Fibroblast of skin of left quadriceps (primary cell): ENCODE measurements around the gene ZNF275.
"Not testable (repeated sequence)": the region's sequence is repeated elsewhere in the genome, so short reads cannot be mapped to it uniquely, and the experiment has no call there.

Source experiments
- DNase-seq, 2 experiments: peaks; one replicate each; pipeline ENCODE4 v3.0.0-alpha.2; 2013; ENCODE audit warnings: low read depth in 2 of 2

Gene ZNF275, protein sequence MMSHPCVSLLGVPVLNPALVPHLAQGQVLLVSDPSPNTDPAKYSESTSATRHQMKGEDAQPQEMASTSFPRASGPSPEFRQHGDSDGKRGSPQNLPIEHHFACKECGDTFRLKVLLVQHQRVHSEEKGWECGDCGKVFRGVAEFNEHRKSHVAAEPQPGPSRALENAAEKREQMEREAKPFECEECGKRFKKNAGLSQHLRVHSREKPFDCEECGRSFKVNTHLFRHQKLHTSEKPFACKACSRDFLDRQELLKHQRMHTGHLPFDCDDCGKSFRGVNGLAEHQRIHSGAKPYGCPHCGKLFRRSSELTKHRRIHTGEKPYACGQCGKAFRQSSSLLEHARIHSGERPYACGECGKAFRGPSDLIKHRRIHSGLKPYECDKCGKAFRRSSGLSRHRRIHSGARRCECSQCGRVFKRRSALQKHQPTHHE

DNA sequence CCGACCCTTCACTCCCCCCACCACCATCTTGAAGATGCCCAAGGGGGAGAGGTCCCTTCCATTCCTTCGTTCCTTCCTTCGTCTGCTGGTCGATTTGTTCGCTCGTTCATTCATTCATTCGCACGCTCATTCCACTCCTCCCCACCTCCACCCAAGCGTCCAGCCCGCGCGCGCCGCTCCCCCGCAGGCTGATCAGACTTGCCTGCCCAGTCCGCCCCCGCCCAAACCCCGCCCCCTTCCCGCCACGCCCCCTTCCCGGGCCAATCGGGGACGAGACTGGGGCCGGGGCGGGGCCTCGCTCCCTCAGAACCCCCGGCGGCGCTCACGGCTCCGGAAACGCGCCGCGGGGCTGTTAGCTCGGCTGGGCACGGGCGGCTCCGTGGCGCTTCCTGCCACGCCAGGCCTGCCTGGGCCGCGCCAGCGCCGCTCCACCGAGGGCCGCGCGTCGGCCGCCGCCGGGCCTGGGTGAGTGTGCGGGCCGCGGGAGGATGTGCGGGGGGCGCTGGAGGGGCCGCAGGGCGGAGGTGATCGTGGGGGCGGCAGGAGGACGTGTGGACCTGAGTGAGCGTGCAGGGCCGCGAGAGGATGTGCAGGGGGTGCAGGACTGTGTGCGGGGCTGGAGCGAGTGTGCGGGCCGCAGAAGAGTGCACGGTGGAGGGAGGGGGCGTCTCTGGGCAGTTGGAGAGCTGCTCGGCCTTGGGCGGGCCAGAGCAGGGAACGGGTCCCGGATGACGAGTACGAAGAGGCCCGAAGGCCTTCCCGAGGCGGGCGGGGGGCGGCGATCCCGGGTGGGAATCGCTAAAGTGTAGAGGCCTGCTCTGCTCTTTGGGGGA is at the start of gene ZNF275:
ZNF275 (plus strand) TSS at position 333 of the 833 bp plus-strand sequence. CDS start 2,527 bp downstream, outside the sequence.
- DNase-seq = peak; percentile 53 to 55

DNA sequence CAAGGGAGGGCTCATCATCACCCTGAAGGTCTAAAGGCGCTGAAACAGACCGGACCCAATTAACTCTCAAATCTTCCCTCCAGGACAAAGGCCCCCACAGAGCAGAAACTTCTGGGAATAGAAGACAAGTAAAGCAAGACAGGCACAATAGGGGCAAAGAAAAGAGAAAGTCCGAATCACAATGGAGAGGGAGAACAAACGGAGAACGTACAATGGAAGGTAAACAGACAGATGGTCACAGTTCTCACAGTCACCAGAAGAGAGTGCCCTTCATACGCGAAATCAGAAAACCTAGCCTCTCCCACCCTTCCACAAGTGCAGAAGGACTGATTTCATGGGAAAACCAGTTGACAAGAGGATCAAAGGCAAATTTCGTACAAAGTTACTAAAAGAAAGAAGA is 48.3 kb upstream of the ZNF275 start:
- DNase-seq = not testable (repeated sequence)

DNA sequence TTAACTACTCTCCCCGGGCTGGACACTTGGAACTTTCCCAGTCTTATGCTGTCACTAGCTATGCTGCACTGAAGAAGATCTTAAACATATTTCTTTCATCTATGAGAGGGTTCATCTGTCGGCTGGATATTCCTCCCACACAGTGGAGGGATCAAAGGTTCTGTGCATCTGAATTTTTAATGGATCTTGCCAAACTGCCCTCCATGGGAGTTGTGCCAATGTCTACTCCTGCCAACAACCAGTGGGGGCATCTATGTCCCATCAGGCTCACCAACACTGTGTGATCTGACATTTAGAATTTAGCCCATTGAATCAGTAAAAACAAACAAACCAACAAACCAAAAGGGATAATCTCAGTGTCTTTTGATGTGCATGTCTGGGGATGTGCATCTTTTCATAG is 45.1 kb upstream of the ZNF275 start:
- not testable (repeated sequence) for DNase-seq

DNA sequence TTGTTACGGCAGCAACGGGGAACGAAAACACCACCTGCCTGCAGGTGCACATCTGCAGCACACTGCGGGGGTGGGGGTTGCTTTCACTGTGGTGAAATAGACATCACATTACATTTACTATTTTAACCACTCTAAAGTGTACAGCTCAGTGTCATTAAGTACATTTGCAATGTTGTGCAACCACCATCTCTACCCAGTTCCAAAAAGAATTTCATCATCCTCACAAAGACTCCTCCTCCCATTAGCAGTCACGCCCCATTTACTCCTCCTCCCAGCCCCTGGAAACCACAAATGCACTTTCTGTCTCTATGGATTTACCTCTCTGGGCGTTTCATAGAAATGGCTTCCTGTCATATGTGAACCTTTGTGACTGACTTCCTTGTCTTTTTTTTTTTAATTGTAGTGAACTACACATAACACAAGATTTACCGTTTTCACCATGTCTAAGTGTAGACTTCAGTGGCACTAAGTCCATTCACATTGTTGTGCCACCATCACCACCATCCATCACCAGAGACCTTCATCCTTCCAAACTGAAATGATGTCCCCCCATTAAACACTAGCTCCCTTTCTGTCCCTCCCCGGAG is 40.4 kb upstream of the ZNF275 start:
- not testable (repeated sequence) for DNase-seq

DNA sequence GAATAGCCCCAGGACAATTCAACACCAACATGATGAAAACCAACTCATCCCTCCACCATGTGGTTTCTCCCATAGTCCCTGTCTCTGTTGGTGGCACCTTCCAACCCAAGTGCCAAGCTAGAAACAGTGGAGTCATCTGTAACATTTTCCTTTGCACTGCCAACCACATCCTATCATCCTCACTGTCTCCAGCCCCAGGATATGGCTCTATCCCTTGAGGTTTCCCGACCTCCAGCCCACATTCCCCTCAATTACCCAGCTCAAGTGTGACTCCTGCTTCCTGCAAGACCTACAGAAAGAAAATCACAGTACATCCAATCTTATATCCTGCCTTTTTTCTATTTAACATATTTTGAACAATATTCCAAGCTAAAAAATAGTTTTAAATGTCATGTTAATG is 36.6 kb upstream of the ZNF275 start:
- DNase-seq = no peak

DNA sequence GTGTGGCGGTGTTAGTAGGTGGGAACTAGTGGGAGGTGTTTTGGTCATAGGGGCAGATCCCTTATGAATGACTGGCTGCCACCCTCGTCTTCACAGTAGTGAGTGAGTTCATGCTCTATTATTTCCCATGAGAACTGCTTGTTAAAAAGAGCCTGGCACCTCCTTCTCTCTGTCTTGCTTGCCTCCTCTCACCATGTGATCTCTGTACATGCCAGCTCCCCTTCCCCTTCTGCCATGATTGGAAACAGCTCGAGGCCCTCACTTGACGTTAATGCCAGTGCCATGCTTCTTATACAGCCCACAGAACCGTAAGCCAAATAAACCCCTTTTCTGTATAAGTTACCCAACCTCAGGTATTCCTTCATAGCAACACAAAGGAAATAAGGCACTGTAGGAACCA is 34.1 kb upstream of the ZNF275 start:
- DNase-seq = no peak

DNA sequence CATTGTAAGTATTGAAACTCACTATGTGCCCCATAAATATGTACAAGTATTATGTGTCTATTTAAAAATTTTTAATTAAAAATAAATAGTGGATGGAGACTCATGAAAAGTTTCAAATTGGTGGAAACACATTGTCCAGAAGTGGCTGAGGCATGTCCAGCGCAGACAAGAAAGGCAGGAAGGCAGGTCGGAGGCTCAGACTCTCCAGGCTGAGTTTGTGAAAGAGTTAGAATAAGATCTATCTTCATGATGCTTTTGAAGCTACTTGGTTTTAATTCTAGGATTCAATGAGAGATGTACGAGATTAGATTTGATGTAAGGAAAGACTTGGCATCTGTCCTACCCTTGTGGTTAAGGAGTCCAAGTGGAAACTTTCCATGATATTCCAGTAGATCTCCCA is 32.2 kb upstream of the ZNF275 start:
- DNase-seq = no peak

DNA sequence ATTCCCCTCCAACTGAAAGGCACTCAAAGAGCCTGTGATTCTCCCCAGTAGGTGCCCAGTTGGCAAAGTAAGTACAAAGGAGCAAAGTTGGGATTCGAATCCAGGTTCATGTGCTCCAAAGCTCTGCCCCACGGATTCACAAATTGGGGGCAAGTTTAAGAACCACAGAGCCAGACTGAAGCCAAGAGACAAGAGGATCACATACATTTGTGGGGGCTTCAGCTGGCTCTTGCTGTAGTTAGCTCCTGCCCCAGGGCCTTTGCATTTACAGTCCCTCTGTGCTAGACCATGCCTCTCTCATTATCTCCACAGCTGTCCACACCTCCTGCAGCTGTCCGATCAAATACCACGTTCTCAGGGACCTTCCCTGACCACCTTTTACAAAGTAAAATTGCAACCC is 31.2 kb upstream of the ZNF275 start:
- DNase-seq = no peak

DNA sequence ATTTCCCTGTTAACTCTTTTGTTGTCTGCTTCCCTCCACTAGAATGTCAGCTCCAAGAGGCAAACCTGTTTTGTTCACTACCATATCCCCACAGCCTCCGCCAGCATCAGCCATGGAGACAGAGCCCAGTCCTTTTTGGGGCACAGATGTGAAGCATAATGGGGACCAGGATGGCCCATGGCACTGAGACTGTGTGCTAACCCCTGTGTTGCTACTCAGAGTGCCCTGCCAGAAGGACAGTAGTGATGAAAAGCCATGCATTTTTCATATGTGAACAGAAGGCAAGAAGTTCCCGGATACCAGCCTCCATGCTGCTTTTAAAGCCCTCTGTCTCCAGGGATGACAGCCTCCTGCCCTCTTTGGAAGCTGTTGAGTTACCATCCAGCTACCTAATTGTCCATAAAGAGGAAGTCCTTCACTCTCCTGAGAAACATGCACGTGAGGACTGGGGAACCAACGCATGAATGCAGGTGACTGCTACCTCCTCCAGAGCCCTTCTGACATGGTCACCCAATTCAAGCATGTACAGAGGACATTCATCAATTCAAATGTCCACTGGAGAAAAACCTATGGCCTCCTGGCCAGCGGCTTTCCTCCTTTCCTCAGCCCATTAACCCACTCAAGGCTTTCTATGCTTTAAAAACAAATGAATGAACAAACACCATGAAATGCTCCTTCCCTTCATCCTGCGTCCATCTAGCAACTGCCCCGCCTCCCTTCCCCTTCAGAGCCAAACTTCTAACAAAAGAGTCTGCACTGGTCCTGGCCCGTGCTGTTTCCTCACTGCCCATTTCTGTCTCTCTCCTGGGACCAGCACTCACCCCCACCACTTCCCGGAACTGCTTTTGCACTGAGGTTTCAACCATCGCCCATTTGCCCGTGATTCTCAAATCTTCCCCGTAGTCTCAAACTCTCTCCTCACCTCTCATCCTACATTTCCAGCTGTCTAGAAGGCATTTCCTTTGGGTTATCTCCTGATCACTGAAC is 30.4 kb upstream of the ZNF275 start:
- DNase-seq = no peak

DNA sequence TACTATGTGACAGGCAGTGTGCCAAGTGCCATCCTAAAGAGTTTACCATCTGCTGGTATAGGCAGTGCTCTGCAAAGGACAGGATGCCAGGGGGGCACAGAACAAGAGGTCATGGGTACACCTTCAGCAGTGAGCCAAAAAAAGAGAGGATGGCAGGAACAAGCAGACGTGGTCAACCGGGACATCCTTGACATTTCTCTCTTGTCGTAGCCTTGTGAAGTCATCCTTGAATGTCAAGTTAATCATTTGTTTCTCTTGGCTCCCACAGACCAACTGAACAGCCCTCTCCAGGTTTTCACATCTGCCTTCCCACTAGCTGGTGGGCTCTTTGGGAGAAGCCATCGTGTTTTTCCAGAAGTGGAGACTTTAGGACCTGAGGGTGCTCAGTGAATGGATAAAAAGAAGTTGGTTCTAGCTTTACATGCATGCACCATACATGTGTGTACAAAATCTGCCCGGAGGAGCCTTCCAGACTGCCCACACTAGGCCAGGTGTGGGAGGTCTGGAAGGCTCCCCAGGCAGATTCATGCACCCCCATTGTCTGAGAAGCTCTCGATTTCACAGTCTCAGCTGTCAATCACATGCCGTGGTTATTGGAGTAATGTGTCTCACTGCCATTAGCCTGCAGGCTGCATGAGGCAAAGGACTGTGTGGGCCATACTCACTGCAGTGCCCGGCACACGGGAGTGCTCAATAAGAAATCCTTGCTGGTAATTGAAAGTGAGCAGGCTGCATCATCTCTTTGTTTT is 28.8 kb upstream of the ZNF275 start:
- no peak for DNase-seq

DNA sequence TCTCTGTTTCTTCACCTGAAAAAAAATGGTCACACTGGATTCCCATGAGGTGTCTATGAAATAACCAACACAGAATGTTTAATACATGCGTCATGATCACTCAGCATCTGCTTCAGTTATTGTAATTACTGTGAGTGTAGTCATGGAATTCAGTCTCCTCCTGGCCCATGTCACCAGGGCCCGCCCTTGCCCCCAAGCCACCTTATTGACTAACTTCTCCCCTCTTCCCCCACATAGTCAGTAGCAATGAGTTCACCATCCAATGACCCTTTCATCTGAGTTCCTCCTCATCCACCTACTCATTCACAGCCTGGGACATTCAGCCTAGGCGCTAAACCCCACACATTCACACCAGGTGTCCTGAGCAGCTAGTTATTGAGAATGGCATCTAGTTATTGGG is 28.0 kb upstream of the ZNF275 start:
- DNase-seq = no peak

DNA sequence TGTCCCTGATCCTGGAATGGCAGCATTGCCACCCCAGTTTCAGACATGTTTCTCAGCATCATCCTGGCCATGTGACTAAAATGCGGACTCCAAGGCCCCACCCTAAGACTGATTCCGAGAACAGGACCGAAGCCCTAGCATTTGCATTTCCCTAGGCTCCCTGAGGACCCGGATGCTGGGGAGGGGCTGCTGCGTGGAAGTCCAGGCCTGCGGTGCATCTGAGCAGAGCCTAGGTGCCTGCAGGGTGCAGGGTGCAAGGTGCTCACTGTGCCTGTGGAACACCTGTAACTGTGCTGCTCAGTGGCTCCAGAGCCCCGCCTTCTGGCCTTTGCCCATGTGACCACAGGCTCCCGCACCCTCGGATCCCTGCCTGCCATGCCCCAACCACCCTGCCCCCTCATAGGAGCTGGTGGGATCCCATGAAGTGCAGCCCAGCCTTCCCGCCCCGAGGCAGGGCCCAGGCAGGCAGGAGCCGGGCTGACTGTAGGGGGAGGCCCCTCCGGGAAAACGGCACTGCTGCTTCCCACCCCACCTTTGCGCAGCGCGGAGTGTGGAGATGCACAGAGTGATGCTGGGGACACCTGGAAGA is 27.3 kb upstream of the ZNF275 start:
- no peak for DNase-seq

DNA sequence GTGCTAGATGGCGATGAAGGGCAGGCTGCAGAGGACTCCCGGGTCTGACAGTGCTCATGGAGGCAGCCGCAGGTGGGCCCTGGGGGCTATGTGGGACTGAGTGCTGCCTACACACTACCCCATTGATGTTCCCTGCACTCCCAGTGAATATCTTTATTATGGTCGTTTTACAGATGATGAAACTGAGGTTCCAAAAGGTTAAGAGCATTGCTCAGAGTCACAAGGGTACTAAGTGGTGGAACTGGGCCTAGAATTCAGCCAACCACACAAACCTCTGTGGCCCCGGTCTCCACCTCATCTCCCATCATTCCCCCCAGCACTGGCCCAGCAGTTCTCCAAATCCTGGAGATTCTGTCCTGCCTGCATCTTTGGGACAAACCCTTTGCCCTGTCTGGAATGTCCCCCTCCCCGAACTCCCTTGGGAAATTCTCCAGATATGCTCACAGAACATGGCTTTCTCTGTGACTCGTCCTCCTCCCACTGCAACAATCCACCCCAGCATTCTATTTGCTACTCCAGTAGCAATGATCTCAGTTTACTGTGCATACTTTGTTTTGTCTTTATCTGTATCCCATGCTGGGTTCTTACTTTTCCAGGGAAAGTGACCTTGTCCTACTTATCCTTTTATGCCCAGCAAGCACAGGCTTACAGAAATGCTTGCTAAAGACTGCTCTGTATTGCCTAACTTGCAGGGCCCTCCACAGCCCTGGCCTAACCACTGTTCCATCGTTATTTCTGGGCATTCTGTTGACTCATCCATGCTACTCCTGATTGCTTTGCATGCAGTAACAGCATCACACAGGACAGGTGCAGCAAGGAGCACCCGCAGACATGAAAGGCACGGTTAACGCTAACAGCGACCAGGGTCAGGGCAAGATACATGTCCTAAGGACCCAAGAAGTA is 26.4 kb upstream of the ZNF275 start:
- DNase-seq = no peak

DNA sequence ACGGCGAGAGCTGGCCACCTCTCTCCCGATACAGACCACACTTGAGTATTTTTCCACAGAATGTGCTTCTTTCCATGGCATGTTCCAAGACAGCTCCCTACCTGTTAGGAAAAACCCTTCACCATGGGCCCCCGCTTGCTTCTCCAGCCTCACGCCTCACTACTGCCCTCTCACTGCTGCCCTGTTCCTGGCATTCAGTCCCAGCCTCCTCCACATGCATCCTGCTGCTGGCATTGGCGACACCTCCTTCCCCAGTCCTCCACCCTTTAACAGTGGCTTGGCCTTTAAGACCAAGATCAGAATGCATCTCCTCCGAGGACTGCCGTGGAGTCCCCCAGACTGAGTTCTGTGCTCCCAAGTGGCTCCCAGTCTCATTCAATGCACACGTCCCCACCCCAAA is 23.1 kb upstream of the ZNF275 start:
- DNase-seq = no peak

DNA sequence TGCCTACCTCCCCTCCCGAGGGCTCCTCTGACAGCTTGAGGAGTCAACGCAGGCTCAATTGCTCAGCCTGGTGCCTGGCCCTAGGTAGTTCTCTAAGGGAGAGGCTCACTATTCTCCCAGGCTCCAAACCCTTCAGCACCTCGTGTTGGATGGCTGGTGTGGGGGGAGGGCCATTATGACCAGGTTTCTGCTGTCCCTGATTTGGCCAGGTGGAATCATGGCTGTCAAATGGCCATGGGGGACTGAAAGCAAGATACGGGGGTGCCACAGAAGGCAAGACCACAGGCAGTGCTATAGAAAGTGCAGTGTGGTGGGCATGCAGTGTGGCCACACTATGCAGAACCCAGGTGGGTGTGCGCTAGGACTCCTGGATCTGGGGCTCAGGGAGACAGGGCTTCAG is 21.9 kb upstream of the ZNF275 start:
- no peak for DNase-seq

DNA sequence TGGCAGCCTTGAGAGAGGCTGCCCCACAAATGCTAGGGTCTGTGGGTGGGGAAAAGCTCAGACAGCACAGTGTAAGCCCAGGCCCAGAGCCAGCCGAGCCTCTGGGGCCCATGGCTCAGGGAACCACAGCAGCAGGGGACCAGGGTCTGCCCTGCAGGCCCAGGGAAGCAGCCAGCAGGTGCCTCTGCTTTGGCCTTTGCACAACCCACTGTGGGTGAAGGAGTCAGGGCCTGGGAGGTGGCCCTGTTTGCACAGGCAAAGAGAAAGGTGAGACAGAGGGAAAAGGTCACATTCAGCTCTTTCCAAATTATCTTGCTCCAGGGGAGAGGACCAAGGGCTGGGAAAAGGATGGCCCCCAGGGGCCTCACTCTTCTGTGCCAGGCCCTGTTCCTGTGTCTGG is 21.1 kb upstream of the ZNF275 start:
- no peak for DNase-seq

DNA sequence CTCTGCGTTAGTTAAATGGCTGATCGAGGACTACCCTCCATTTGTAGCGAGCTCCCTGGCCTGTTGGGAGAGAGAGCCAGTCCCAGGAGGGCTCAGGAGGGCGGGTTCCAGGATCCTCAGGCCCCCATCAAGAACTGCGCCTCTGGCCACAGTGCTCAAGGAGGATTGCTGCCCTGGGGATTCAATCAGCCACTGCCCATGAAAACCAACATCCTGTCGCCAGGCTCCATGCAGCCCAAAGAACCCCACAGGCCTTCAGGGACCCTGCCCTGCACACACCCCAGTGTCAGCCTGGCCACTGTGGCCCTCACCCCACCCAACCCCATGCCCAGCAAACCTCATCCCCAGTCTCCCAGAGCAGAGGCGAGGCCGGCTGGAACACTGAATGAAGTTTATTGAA is 16.6 kb upstream of the ZNF275 start:
- DNase-seq = no peak

DNA sequence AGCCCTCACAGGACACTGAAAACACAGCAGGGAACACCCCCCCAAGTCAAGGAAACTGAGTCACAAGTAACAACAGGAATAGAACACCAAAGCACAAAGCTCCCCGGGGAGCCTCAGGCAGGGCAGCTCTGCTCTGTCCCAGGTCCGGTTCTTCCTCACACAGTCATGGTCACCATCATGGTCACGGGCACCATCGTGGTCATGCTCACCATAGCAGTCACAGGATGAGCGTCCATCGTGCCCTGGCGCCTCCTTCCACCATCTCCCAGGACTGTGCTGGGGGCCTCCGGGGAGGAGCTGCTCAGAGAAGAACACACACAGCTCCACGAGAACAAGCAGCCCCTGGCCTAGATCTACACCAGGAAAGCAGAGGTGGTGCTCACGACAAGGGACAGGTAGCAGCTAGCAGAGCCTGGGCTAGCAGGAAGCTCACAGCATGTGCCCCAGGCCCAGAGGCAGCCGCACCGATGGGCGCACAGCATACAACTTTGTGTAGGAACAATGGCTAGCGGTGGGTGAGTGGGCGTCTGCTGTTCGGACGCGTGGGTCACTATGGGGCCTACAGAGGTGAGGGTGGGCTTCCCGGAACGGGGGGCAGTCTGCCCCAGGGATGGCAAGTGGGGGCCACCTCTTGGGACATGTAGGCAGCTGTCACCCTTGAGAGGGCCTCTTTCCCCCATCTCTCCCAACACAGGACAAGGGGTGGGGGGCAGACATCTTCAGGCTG is 15.8 kb upstream of the ZNF275 start:
- DNase-seq = no peak

DNA sequence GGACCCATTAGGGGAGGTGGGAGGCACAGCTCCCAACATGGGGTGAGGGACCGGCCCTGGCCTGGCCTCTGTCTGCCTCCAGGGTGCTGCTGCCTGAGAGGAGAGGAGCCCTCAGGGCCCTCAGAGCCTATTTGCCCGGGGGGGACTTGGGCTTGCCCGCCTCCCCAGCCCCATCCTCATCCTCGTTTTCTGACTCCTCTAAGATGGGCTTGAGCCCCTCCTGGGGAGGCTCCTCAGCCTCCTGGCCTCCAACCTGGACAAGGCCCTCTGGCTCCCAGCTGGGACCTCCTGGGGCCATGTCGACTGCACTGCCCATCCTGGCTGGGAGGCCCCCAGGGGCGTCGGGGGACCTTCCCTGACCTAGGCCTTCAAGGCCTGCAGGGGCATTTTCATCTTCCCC is 15.1 kb upstream of the ZNF275 start:
- DNase-seq = no peak
